ENCODE data around the gene PKIB.
"Not testable (repeated sequence)": the region's sequence is repeated elsewhere in the genome, so short reads cannot be mapped to it uniquely, and the experiment has no call there.

Gene PKIB

DNA sequence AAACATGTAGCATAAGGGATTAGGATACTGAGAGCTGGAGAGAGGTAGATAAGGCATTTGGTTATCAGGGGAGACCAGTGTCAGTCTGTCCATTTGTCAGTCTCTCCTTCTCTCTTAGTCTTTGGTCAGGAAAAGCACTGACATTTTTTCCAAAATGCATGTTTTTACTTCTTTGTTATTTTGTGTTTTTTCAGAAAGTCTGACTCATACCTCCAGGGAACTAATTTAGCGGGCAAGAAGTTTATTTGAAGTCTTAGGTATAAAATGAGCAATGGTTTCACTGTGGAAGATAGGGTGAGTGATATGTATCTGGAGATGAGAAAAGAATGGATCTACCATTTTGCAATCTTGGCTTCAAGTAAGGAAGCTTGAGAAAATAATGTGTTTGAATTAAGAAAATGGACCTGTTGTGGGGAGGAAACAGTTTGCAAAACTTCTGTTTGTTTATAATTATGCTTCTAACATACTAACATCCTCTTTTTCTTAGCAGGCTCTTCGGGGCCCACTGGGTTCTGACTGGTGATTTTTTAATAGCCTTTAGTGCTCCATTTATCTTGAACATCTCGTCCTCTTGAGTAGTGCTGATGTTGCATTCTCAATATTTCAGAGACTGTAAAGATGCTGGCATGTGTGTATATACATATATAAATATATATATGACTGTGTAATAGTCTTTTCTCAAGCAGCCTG is 102.4 kb downstream of the PKIB start:
- peak; percentile 41 for DNase-seq

DNA sequence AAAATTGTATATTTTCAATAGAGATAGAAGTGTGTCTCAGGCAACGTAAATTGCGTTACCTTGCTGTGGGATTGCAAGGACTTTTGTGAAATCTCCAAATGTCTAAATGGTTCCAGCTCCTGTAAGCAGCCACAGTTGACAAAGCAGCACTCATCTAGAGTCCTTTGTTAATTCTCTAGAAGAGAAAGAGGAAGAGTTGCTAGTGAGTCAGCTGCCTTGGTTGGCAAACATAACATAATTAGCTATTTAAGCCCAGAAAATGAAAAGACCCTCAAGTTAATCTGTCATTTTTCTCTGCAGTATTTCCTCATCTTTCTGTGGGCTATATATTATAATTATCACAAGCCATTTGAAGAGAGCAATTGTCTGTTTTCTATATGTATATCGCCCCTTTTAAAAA is 102.9 kb downstream of the PKIB start:
- no peak for DNase-seq

DNA sequence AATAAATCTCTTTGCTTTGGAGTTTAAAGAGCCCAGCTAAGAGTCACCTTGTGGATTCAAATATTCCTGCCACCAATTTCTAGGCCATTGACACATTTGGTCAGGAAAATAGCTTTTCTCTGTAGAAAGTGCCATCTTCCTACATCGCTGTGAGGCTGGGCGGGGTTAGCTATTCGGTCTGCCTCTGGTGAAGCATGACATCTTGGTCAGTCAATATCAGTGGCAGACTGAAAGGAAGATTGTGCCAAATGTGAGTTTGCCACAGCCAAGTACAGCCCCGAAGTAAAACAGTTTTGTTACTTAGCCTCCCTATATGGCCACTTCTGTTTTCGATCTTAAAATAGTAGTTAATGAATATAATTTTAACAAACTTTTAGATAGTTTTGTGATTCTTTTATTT is 103.9 kb downstream of the PKIB start:
- no peak for DNase-seq

DNA sequence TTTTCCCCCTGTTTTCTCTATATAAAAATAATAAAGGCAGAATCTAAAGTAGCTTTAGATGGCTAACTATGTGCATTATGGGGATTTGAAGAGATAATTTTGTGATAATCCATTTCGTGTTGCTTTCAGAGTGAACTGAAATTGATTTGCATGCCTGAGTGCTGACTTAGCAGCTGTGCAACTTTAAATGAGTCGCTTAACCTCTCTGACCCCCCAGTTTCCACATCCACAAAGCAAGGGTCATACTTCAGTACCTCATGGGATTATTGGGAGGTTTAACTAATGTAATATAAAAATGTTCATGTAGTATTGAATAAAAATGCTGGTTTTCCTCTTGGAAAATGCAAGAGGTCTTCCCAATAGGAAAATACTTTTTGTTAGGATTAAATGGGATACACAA is 105.5 kb downstream of the PKIB start:
- peak; percentile 46 for DNase-seq

DNA sequence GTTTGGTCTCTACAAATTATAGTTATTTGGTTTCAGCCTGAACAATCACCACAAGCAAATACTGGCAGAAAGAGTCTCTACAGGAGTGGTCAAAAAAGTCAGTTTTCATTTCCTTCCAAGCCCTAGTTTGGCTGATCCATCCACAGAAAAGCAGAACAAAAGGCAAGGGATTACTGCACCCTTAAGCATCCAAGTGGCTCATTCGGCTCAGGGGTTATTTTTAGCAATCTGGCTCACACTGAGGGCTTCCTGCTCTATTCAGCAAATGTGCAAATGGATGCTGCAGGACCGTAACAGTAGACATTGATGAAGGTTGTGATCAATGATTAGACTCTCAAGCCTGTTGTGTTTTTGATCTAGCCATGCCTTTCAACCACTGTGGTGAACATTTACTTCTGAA is 107.1 kb downstream of the PKIB start:
- DNase-seq = peak; percentile 55

DNA sequence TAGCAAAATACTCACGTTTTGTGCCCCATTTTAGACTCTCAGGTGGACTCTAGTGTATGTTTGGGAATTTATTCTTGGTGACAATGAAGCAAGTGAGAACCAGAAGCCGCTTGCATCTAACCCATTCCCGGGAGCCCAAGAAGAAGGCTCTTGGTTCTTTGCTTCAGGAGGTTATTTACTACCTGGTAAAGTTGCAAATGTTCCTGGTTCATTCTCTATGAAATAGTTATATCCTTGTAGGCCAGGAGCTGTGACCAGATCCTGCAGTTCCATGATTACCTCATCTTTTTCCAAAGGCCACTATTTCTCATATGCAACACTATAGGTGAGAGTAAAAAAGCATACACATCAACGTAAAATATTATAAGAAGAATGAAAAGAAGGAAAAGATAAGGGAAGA is 108.4 kb downstream of the PKIB start:
- DNase-seq = no peak

DNA sequence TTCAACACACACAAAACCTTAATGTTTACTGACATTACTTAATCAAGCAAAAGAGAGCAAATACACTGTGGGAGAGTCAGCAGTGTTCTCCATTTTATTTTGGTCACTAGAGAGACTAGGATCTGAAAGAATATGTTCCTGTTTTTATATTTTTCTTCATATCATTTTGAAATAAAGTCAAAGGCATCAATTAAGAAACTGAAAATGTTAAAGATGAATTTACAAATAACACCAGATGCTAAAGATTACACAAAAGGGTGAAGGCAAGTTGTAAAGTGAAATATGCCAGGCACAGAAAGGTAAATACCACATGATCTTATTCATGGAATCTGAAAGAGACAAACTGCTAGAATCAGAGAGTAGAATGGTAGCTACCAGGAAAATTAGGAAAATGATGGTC is 109.0 kb downstream of the PKIB start:
- no peak for DNase-seq

DNA sequence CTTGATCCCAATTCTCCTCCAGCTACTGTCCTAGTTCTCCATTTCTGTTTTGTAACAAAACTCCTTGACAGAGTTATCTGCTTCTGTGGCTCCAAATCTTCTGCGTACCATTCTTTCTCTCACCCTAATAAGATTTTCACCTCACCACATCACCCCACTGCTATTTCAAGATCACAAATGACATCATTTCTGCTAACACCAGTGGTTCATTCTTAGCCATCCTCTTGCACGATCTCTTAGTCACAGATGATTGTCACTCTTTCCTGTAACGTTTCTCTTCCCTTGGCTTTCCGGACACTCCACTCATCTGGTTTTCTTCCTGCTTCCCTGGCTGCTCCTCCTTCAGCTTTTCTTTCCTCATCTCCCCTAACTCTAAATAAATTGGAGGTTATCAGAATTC is 112.5 kb downstream of the PKIB start:
- peak; percentile 33 for DNase-seq

DNA sequence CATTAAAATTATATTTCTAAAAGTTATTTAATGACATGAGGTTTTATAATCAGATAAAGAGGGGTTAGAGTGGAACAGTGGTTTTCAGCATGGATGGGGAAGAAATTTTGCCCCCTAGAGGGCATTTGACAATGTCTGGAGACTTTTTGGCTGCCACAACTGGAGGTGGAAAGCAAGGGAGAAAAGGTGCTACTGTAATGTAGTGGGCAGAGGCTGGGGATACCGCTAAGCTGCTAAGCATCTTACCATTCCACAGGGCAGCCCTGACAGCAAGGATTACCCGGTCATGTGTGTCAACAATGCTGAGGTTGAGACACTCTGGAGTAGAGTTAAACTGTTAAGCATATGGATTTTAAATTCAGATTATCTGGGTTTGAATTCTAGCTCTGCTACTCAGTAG is 116.4 kb downstream of the PKIB start:
- peak; percentile 12 for DNase-seq

DNA sequence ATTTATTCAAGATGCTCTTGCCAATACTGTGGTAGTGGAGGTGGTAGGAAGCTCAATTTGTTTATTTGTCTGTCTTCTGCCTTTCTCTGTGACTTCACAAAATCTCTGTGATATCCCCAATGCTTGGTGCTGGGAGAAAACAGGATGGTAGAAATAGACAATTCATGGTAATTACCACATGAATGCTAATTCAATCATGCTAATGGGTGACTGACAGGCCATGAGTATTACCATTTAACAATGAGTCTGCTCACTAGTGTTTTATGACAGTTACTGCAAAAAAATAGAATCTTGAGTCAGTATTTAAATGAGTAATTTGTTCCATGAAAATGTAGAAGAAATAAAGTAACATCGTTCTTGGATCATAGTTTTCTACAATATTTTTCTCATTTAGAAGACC is 117.0 kb downstream of the PKIB start:
- DNase-seq = no peak

DNA sequence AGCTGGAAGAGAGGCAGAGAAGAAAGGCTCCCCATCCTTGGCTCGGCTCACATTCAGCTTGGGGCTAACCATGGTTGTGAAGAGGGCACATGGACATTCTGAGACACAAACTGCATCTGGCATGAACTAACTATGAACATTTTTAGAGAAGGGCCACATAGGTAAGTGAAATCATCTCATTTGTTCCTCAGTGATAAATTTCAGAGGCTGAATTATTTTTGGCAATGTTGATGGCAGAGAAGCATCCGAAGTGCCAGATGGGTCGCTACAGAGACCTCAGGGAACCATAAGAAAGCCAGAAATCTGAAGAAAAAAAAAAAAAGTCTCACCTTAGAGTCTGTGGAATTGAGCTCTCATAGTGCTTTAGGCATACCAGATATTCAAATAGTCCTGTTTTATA is 120.1 kb downstream of the PKIB start:
- no peak for DNase-seq

DNA sequence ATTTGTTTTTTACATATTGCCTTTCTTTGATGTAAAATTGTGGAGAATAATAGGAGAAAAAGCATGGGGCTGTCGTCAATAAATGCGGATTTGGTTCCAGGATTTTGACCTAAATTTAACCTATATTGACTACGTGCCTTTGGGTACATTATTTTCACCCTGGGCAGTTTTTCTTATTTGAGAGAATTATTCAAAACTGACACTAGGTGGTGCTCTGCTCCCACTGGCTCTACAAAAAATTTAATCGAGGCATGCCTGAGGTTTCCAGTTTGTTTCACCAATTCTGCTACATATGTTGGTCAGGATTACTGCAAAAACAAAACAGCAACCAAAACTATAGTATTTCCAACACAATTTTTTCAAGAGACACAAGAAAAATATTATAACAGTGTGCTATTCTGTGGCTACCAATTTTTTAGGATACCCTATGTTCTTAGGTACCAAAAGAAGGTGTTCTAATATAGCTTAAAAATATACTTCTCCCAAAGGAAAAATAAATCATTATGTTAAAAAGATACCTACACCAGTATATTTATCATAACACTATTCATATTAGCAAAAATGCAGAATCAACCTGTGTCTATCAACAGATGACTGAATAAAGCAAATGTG is 120.7 kb downstream of the PKIB start:
- DNase-seq = peak; percentile 46

DNA sequence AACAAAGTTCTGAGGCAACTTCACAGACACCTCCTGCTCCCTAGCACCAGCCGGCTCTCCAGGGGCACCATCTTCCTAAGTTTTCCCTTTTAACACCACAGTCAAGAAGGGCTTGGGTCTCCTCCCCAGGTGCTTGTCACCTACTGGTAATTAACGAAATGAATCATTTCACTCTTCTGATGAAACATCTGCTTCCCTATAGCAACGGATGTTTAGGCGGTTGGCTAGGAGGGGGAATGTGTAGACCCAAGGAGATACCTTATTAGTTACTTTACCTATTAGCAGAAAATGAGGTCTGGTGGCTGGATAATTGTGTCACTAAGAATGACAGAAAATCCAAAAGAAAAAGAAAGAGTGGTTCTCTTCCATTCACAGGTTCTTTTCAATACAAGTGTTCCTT is 123.1 kb downstream of the PKIB start:
- no peak for DNase-seq

DNA sequence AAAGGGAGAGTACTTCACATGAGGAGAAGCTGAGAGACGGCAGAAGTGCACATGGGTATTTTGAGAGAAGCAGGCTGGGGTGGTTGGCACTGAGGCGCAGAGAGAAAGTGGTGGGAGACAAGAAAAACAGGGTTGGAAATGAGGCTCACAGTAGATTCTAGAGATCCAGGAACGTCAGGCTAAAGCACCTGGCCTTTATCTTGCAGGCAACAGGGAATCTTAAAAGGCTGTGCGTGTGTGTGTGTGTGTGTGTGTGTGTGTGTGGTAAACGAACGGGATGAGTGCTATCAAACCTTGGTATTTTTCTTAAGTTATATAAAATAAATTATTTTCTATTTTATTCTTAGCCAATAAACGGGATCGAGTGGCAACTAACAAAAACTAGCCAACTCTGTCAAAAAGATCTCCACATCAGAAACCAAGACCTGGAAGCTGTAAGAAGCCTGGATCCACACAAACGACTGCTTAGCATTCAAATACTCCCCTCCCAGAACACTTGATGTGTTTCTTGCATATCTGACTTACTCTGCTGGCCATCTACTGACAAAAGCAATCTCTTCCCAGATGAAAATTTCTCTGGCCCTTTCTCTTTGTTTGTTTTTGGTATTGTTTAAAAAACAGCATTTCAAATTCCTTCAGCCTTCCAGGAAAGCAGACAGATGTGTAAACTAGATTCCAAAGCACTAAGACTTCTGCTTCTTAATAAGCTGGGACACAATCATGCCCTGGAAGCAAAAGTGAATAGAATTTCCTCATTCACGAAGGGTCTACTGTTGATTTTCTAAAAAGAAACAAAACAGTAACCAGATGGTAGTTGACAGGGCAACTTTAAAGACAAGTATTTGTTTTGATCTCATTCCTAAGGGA is 124.6 kb downstream of the PKIB start:
- DNase-seq = no peak

DNA sequence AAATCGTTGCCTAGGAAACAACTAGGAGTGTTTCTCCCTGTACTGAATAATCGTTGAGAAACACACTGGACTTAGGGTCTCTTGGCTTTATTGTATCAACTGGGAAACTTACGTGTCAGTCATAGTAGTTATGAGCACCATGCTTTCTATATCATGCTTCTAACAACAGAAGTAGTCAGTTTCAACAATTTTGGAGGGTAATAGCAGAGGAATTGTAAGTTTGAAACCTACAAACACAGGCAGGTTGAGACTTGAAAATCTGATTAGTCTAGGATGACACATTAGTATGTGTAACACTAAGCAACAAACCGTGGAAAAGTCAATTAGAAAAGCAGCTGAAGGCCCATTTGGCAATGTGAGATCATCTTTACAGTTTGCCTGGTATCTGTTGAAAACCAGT is 125.4 kb downstream of the PKIB start:
- DNase-seq = no peak

DNA sequence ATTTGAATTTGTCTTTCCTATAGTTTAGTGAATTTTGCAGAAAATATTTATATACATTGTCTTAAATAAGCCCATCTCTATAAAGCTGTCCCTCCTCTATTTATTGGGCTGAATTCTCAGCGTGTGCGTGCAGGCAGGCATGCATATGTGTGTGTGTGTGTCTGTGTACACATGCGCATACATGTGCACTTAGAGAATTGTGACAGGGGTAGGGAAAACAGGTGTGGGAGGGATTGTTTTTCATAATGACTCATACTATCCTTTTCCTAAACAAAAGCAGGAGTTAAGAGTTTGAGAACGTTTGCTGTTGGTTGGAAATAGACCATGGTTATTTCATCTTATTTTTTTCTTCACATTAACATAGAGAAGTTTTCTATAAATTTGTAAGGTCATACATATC is 126.0 kb downstream of the PKIB start:
- DNase-seq = no peak

DNA sequence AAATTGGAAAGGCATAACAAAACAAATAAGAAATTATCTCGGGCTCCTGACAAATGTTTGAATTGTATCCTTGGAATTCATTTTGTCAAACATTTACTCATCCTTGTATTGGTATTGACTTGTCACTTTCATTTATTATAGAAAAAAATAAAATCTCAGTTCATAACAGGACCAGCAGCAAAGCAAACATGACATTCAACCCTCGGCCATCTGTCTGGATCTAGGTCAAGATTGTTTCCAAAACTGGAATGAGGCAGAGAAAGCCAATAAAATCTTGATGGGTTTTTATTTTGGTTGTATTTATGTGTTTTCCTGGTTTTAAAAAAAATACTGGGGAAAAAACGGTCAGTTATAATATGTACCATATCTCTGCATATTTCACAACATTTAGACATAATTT is 126.4 kb downstream of the PKIB start:
- no peak for DNase-seq

DNA sequence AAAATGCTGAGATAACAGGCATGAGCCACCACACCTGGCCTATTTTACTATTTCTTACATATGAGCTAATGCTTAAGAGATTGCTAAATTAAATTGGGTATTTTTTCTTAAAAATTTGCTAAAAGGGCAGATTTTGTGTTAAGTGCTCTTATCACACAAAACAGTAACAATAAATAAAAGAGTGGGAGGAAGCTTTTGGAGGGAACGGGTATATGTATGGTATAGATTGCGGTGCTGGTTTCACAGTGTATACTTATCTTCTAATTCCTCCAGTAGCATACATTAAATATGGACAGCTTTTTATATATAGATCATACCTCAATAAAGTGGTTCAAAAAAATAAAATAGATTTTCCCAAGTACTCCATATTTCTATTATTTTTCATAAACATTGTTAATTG is 129.9 kb downstream of the PKIB start:
- no peak for DNase-seq

DNA sequence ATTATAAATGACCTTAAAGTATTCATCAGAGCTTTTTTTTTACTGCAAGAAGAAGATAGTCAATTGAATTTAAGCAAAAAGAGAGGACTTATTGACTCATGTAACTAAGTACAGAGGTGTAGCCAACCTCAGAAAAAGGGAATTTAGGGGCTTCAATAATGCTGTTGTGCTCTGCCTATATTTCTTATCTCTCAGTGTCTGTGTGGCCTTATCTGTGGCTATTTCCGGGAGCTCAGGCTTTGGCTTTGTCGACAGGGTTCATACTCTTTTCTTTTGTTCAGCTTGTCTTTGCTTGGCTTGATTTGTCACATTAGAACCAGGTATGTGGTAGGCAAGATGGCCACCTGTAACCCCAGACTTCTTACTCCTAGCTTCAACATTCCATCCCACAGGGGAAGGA is 130.7 kb downstream of the PKIB start:
- DNase-seq = no peak

DNA sequence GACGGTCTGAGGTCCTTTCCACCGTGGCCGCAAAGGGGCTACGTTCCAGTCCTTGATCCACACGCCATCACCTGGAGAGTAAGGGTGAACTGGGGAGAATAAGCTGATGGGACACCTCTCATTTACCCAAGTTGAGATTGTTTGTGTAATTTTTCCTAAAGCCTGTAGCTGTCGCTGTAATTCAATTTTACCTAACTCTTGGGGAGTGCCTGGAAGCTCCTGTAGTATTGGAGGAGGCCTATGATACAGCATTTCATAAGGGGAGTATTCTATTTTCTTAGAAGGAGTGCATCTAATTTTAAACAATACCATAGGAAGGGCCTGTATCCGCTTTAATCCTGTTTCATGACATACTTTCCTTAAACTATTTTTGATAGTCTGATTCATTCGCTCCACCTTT is 134.0 kb downstream of the PKIB start:
- peak; percentile 7 for DNase-seq

DNA sequence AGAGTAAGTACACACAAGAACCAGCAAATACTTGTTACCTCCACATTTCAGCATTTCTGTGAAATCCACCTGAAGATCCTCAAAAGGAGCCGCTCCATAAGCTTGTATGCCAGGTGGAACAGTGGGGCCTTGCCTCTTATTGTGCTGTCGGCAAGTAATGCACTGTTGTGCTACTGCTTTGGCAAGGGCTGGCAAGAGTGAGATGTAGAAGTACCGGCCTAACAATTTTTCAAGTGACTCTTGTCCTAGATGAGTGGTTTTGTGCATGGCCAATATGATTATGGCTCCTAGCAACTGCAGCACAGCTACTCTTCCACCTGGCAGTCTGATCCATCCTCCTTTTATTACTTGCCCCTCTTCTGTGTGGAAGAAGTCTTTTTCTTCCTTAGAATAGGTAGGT is 134.7 kb downstream of the PKIB start:
- not testable (repeated sequence) for DNase-seq

DNA sequence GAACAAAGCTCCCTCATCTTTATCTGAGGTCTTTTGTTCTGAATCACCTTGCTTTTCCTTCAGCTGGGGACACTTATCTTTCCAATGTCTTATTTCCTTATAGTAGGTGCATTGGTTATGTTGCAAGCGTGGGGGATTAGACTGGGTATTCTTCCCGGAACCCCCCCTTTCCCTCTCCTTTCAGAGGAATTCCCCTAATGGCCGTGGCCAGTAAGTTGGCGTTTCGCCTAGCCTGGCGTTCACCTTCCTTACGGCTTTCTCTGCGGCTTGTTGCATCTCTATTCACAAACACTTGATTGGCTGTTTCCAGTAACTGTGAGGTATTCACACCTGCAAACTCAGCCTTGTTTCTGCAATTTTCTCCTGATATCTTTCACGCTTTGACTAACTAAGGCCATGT is 136.5 kb downstream of the PKIB start:
- no peak for DNase-seq

DNA sequence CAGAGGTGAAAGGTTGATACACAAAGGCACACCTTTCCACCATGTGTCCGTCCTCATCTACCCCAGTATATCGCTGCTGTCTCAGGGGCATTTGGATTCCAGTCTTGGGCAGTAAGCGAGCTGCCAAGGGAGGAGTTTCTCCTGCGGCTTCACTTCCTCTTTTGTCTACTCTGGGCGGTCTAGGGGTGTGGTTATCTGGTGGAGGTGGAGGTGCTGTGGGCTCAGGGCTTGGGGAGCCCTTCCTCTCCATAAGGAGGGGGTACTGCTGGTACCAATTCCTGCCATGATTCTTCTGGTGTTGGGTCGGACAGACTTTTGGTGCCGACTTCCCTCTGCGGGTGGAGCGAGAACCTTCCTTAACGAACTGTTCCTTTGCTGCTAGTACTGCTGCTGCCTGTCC is 137.4 kb downstream of the PKIB start:
- no peak for DNase-seq

DNA sequence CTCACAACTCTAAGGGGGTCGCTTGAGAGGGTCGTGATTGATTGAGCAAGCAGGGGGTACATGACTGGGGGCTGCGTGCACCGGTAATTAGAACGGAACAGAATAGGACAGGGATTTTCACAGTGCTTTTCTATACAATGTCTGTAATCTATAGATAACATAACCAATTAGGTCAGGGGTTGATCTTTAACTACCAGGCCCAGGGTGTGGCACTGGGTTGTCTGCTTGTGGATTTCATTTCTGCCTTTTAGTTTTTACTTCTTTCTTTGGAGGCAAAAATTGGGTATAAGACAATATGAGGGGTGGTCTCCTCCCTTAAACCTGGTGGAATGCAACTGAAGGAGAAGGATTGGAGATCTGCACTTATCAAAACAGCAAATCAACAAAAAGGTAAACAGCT is 138.7 kb downstream of the PKIB start:
- DNase-seq = not testable (repeated sequence)
